Activated CD8-positive, alpha-beta T cell treated with anti-CD3 and anti-CD28 coated beads for 36 hours (primary cell): Measurements from ENCODE around the gene DDX27. TPM values are rescaled to one million over a fixed set of nuclear protein-coding genes. Genes with fewer than 3 reads are reported as not detected.

ENCODE experiments used
- ATAC-seq: fragments of 200-7000 bp; cut with Tn5 transposase; one replicate; pipeline ENCODE4 v1.10.0; 2021; ENCODE audit warnings: mild to moderate bottlenecking, moderate library complexity
- CTCF ChIA-PET: fragments of 350-600 bp; sonication (Branson Sonifier 250); formaldehyde crosslinking; loops from one replicate; lab custom pipeline; 2021; ENCODE audit warnings: antibody characterized with exemption; lab: Charles Lee
- POLR2A ChIA-PET: fragments of 350-600 bp; sonication (Branson Sonifier 250); formaldehyde crosslinking; loops from one replicate; lab custom pipeline; 2021; ENCODE audit warnings: antibody characterized with exemption; lab: Charles Lee
- DNase-seq: peaks from one replicate; pipeline ENCODE4 v3.0.0-alpha.2; 2020
- H3K27ac Mint-ChIP-seq: one replicate; pipeline ENCODE4 v1.8.0; 2021; ENCODE audit warnings: mild to moderate bottlenecking, mixed read lengths
- H3K27me3 Mint-ChIP-seq: one replicate; pipeline ENCODE4 v1.8.0; 2021; ENCODE audit warnings: mixed read lengths
- H3K36me3 Mint-ChIP-seq: one replicate; pipeline ENCODE4 v1.8.0; 2021; ENCODE audit warnings: low read depth, mixed read lengths
- H3K4me1 Mint-ChIP-seq: one replicate; pipeline ENCODE4 v1.8.0; 2021; ENCODE audit warnings: low read depth, mixed read lengths
- H3K4me3 Mint-ChIP-seq: one replicate; pipeline ENCODE4 v1.8.0; 2021; ENCODE audit warnings: mild to moderate bottlenecking, moderate library complexity, mixed read lengths
- H3K9me3 Mint-ChIP-seq: one replicate; pipeline ENCODE4 v1.8.0; 2021; ENCODE audit warnings: mixed read lengths
- CTCF ChIP-seq: fragments of 200-600 bp; IDR thresholded peaks from one replicate; pipeline ENCODE4 v1.8.0; 2022; ENCODE audit warnings: antibody characterized with exemption, mild to moderate bottlenecking
- intact Hi-C: fragments of 100-400 bp; cut with micrococcal nuclease; formaldehyde crosslinking; loops from one replicate; pipeline ENCODE4 v1.10.0; 2022
- total RNA-seq, 2 experiments: library from RNA; stranded (reverse); gene quantifications; one replicate each; pipeline ENCODE4 v1.2.3, GENCODE V29; 2021

The DDX27 gene
- total RNA-seq, 2 experiments from 2014 or later, result 45.2 to 45.9 TPM

- DNase-seq, result no peak
- H3K9me3 Mint-ChIP-seq, result peaks cover 18% of the 10 kb centered on the region
- ATAC-seq, result no peak
- H3K27ac Mint-ChIP-seq, result peak overlapping the region; percentile 100
- H3K27me3 Mint-ChIP-seq, result no peaks in the 10 kb centered on the region
- POLR2A ChIA-PET, result interaction anchor here (0.8 to 7.1 kb wide), 12 partner anchors 8 to 306 kb away, joined by 3 to 148 read pairs (median 4); partner anchors contain the start of gene ZNFX1
- H3K36me3 Mint-ChIP-seq, result peaks cover 85% of the 10 kb centered on the region
- no peak overlapping the region for H3K4me3 Mint-ChIP-seq
- intact Hi-C loops, result no loop called here
- CTCF ChIA-PET, result no interaction called here
- no peak for TF ChIP-seq CTCF
- peaks cover 44% of the 10 kb centered on the region for H3K4me1 Mint-ChIP-seq
These were observed 69.1 kb downstream of the DDX27 start for GRCh38 chr20:49288250-49288751.

GRCh38 chr20:49288784-49289696 lies 69.8 kb downstream of the DDX27 start:
- H3K27me3 Mint-ChIP-seq, result no peaks in the 10 kb centered on the region
- ChIA-PET POLR2A (interaction anchor here (0.8 to 7.1 kb wide), 14 partner anchors 9 to 305 kb away, joined by 3 to 148 read pairs (median 4); partner anchors contain the start of gene ZNFX1), CTCF (no interaction called here)
- peaks cover 36% of the 10 kb centered on the region for H3K4me1 Mint-ChIP-seq
- no peak for TF ChIP-seq CTCF
- intact Hi-C loops, result no loop called here
- peaks cover 84% of the 10 kb centered on the region for H3K36me3 Mint-ChIP-seq
- ATAC-seq (no peak), DNase-seq (no peak)
- H3K9me3 Mint-ChIP-seq, result peaks cover 15% of the 10 kb centered on the region
- H3K4me3 Mint-ChIP-seq, result no peak overlapping the region
- H3K27ac Mint-ChIP-seq, result peak overlapping the region; percentile 8

- no peak for DNase-seq
- ChIA-PET CTCF (interaction anchor here (1.2 kb wide), 1 partner anchor 12 kb away, joined by 4 read pairs; no protein-coding TSS in a partner anchor), POLR2A (interaction anchor here (0.8 to 7.1 kb wide), 6 partner anchors 8 to 37 kb away, joined by 3 to 148 read pairs (median 6); partner anchors contain the start of gene ZNFX1)
- no peak overlapping the region for H3K27ac Mint-ChIP-seq
- H3K36me3 Mint-ChIP-seq, result peaks cover 77% of the 10 kb centered on the region
- ATAC-seq, result no peak
- no peak overlapping the region for H3K4me3 Mint-ChIP-seq
- H3K4me1 Mint-ChIP-seq, result peaks cover 24% of the 10 kb centered on the region
- peaks cover 15% of the 10 kb centered on the region for H3K9me3 Mint-ChIP-seq
- intact Hi-C loops, result no loop called here
- no peak for TF ChIP-seq CTCF
- H3K27me3 Mint-ChIP-seq, result no peaks in the 10 kb centered on the region
These were observed 71.5 kb downstream of the DDX27 start for GRCh38 chr20:49290608-49291191.

GRCh38 chr20:49291200-49291599 lies 72.0 kb downstream of the DDX27 start:
- no peak for TF ChIP-seq CTCF
- Mint-ChIP-seq H3K36me3 (peaks cover 74% of the 10 kb centered on the region), H3K4me3 (no peak overlapping the region), H3K9me3 (peaks cover 15% of the 10 kb centered on the region), H3K4me1 (peaks cover 19% of the 10 kb centered on the region), H3K27ac (peak overlapping the region; percentile 5), H3K27me3 (no peaks in the 10 kb centered on the region)
- ChIA-PET POLR2A (interaction anchor here (0.8 to 7.1 kb wide), 5 partner anchors 7 to 37 kb away, joined by 3 to 148 read pairs (median 7); partner anchors contain the start of gene ZNFX1), CTCF (interaction anchor here (0.7 to 1.2 kb wide), 2 partner anchors 12 to 364 kb away, joined by 3 to 4 read pairs; no protein-coding TSS in a partner anchor)
- no peak for DNase-seq
- intact Hi-C loops, result no loop called here
- ATAC-seq, result no peak
